ENCODE data around the gene LDLR.

- TF ChIP-seq CTCF (conservative IDR thresholded peaks at IDR 0.05; ENCODE audit: low read length), result no peak
- no peak for TF ChIP-seq EZH2phosphoT487 (IDR thresholded peaks at IDR 0.05; ENCODE audit: borderline replicate concordance, low read depth, low read length)
These were observed 75.0 kb downstream of the LDLR start for GRCh38 chr19:11164296-11164695.

Data from OCI-LY7 (cell line).